ENCODE results near the gene CCDC146.
A peak's percentile ranks its signal among the peaks of the same experiment; 100 is the strongest.
"Not testable (repeated sequence)": the region's sequence is repeated elsewhere in the genome, so short reads cannot be mapped to it uniquely, and the experiment has no call there.

The CCDC146 gene, protein sequence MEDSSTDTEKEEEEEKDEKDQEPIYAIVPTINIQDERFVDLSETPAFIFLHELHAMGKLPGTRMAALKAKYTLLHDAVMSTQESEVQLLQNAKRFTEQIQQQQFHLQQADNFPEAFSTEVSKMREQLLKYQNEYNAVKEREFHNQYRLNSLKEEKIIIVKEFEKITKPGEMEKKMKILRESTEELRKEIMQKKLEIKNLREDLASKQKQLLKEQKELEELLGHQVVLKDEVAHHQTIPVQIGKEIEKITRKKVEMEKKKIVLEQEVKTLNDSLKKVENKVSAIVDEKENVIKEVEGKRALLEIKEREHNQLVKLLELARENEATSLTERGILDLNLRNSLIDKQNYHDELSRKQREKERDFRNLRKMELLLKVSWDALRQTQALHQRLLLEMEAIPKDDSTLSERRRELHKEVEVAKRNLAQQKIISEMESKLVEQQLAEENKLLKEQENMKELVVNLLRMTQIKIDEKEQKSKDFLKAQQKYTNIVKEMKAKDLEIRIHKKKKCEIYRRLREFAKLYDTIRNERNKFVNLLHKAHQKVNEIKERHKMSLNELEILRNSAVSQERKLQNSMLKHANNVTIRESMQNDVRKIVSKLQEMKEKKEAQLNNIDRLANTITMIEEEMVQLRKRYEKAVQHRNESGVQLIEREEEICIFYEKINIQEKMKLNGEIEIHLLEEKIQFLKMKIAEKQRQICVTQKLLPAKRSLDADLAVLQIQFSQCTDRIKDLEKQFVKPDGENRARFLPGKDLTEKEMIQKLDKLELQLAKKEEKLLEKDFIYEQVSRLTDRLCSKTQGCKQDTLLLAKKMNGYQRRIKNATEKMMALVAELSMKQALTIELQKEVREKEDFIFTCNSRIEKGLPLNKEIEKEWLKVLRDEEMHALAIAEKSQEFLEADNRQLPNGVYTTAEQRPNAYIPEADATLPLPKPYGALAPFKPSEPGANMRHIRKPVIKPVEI

DNA sequence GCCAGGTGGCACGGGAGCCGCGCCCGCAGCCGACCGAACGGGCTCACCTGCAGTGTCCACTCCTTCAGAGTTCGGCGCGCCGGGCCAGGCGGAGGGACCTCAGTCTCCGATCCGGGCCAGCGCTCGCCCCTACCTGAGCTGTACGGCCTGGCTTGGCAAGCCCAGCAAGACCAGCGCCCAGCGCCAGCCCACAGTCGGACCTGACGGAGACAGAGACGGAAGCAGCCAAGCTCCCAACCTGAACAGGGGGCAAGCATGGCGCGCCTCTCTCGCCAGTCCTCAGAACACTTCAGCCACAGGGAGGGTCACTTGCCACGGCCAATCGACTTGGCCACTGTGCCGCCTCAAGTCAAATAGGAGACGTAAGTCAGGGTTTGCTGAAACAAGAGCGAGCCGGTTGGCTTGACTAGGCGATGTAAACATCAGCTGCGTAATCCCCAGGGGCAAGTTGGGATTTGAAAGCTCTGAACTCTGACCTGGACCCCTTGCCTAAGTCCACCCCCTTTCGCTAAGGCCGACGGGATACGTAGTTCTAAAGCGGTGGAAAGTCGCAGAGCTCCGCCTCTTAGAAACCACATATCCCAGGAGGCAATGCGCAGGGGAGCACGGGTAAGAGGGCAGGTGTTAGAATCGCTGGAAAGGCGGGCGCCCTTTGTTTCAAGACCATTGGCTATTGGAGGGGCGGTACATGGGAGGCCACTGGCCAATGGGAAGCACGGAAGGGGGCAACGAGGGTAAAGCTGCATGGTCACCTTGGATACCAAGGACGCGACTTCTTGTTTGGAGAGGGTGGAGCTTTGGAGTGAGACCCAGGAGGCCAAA lies at the start of gene CCDC146:
Gene CCDC146, plus strand, starts transcription at position 756 of the 822 bp plus-strand sequence. CDS start 45,054 bp downstream, outside the sequence.
- peak; percentile 87 for DNase-seq (ENCODE audit: low spot score)
- in situ Hi-C loops (cut with MboI; ENCODE audit: low sequenced_read_pairs, unreplicated experiment): loop anchor here (10.0 kb wide), 2 partner anchors 123 to 203 kb away; no protein-coding TSS in a partner anchor

DNA sequence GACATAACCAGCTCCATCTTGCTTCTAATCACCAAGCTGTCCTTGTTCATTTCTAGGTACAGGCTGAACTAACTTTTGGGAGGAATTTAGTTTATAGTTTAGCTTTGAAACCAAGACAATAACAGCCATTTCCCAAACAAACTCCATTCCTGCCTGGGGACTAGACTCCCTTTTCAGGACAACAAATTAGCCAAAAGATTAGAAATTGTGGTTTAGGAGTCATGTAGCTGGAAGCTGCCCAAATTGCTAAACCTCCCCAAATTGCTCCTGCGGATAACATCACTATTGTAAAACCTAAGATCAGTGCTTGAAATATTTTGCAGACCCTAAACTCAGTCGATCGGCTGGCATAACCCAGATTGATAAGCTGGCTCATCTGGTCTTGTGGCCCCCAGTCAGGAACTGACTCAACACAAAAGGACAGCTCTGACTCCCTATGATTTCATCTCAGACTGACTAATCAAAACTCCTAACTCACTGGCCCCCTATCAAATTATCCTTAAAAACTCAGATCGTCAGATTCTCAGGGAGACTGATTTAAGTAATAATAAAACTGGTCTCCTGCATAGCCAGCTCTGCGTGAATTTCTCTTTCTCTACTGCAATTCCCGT lies 47.5 kb upstream of the CCDC146 start:
- DNase-seq (ENCODE audit: low spot score); in situ Hi-C loops (cut with MboI; ENCODE audit: low sequenced_read_pairs, unreplicated experiment): not testable (repeated sequence)

DNA sequence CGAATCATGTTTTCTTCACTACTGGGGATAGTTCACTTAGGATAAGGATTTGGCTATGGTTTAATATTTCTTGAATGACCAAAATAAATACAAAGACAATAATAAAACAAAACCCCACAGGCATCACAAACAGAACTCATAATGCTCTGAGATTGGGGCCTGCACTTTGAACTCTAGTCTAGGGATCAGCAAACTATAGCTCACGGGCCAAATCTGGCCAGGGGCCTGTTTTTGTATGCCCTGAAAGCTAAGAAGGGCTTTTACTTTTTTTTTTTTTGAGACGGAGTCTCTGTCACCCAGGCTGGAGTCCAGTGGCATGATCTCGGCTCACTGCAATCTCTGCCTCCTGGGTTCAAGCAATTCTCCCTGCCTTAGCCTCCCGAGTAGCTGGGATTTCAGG lies 45.4 kb upstream of the CCDC146 start:
- DNase-seq (ENCODE audit: low spot score); in situ Hi-C loops (cut with MboI; ENCODE audit: low sequenced_read_pairs, unreplicated experiment): not testable (repeated sequence)

DNA sequence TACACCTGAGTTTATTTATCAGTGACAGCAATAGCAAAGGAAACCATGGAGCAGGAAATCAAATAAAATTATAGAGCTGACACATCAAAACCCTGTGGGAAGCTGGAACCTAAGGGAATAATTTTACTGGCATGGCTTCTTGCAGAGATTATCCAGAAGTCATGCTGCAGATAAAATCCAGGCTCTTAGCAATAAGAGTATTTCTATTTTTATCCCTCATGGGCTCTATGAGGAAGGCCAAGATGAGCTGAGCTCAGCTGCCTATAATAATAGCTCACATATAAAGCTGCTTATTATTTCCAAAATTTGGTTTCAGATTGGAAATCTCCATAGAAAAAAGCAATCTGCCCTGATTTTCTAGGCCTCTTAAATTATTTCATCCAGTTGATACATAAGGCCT lies 43.3 kb upstream of the CCDC146 start:
- in situ Hi-C loops (cut with MboI; ENCODE audit: low sequenced_read_pairs, unreplicated experiment): not testable (repeated sequence)

DNA sequence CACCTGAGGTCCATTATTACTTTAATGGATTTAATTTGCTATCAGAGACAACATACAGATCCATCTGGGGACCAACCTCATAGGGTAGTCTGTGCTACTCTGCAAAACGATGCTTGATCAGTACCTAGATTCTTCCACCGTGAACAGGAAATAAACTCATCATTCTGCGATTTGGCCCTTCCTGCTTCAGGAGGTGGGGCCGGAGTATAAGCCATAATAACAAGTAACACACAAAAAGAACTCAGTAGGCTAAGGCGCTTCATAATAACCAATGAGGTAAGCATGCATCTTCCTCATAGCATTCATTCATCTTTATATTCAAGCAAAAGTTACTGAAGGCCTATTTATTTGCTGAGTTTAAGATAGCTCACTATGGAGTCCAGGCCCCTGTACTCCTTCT lies 42.8 kb upstream of the CCDC146 start:
- in situ Hi-C loops (cut with MboI; ENCODE audit: low sequenced_read_pairs, unreplicated experiment); DNase-seq (ENCODE audit: low spot score): not testable (repeated sequence)

More for the DNA sequence above, 43.3 kb upstream of the CCDC146 start:
- not testable (repeated sequence) for DNase-seq (ENCODE audit: low spot score)

DNA sequence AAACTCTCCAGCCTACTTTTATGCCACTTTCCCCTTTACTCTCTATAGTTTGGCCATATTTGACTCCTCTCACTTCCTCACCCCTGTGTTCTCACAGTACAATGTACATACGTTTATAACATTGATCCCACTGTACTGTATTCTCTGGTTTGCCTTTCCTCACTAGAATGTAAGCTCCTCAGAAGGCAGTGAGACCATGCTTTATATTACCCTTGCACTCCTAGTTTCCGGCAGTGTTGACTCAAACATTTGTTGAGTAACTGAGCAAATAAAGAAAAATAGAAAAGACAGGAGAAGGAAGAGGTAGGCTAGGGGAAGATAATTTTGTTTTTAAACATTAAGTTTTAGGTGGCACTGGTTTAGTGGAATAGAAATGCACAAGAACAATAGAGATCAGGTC lies 42.2 kb upstream of the CCDC146 start:
- in situ Hi-C loops (cut with MboI; ENCODE audit: low sequenced_read_pairs, unreplicated experiment); DNase-seq (ENCODE audit: low spot score): not testable (repeated sequence)

DNA sequence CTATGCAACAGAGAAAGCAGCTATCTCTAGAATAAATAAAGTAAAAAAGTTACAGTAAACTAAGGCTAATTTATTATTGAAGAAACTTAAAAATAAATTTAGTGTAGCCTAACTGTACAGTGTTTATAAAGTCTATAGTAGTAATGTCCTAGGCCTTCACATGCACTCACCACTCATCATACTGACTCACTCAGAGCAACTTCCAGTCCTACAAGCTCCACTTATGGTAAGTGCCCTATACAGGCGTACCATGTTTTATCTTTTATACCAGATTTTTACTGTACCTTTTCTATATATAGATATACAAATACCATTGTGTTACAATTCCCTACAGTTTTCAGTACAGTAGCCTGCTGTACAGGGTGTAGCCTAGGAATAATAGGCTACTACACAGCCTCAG lies 40.2 kb upstream of the CCDC146 start:
- DNase-seq (ENCODE audit: low spot score); in situ Hi-C loops (cut with MboI; ENCODE audit: low sequenced_read_pairs, unreplicated experiment): not testable (repeated sequence)

DNA sequence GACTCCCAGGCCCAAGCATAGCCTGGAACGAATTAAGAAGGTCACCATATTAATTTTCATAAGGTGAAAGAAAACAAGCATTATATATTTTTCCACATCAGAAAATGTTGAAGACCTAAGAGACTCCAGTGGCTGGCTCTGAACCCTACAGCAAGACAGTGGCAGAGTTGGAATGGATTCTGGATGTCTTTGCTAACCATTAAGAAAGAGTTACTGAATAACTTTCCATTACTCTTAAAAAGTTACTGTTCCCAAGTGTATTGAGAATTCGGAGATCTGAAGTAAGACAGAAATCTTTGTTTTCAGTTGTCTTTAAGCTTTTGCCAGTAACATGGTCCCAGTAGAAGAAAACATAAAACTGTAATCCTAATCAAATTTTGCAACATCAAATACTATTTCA lies 30.1 kb upstream of the CCDC146 start:
- in situ Hi-C loops (cut with MboI; ENCODE audit: low sequenced_read_pairs, unreplicated experiment); DNase-seq (ENCODE audit: low spot score): not testable (repeated sequence)

DNA sequence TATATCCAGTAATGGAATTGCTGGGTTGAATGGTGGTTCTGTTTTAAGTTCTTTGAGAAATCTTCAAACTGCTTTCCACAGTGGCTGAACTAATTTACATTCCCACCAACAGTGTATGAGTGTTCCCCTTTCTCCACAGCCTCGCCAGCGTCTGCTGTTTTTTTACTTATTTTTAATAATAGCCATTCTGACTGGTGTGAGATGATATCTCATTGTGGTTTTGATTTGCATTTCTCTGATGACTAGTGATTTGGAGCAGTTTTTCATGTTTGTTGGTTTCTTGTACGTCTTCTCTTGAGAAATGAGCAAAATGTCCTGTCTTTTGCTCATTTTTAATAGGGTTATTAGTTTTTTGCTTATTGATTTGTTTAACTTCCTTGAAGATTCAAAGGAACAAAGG lies 21.9 kb upstream of the CCDC146 start:
- in situ Hi-C loops (cut with MboI; ENCODE audit: low sequenced_read_pairs, unreplicated experiment); DNase-seq (ENCODE audit: low spot score): not testable (repeated sequence)

DNA sequence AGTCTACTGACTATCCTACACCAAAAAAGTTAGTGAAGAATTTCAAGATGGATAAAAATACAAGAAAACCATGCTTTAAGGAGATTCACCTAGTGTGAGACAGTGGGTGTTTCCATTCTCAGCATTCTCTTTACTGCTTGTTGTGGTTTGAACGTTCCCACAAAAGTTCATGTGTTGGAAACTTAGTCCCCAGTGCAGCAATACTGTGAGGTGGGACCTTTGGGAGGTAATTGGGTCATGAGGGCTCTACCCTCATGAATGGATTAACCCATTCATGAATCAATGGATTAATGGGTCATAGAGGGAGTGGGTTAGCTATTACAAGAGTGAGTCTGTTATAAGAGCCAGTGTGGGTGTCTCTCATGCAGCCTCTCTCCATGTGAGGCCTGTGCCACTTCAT lies 21.2 kb upstream of the CCDC146 start:
- in situ Hi-C loops (cut with MboI; ENCODE audit: low sequenced_read_pairs, unreplicated experiment); DNase-seq (ENCODE audit: low spot score): not testable (repeated sequence)

DNA sequence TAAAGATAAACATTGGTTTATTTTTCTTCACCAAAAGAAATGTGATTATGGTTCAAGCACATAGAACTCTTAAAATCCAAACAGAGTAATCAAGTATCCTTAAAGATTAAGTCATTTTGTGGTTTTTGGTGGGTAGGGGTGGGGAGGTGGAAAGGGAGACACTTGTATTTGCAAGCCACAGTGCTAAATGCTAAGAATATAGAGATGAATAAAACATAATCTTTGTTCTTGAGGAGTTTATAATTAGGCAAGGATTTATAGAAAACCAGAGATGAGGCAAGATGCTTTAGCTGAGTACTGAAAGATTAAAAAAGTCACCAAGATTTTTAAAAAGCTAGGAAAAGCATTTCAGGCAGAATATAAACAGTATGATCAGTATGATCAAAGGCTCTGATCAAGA lies 19.7 kb upstream of the CCDC146 start:
- DNase-seq (ENCODE audit: low spot score); in situ Hi-C loops (cut with MboI; ENCODE audit: low sequenced_read_pairs, unreplicated experiment): not testable (repeated sequence)

DNA sequence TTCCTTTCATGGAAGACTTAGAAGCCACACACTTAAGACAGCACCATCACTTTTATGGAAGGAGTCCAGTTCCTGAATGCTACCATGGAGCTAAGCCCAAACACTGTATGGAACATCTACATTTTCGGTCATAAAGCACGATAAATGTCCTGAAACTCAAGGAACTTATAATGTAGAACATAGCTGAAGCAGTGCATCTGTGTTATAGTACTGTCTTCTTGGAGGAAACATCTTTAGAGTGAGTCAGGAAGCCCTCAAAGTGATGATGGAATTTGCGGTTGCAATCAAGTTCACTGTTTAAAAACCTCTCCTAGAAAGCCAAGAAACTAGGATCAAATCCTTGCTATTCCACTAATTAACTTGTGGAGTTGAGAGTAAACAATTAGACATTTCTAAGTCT lies 16.5 kb upstream of the CCDC146 start:
- in situ Hi-C loops (cut with MboI; ENCODE audit: low sequenced_read_pairs, unreplicated experiment); DNase-seq (ENCODE audit: low spot score): not testable (repeated sequence)

DNA sequence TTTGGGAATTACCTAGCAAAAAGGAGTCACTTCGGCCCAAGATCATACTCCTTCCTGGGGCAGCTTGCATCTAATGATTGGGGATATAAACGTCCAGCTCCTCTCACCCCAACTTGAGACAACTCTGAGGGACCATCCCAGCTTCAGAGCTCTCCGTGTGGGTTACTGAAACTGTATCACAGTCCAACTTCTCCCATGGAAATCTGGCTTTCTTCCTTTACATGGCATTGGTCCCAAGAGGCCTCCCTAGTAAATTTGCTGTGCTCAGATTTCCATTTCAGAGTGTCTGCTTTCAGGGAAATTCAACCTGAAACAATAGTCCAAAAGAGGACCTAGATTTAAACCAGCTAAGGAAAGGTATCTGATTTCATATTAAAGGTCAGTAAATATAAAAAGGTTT lies 14.8 kb upstream of the CCDC146 start:
- in situ Hi-C loops (cut with MboI; ENCODE audit: low sequenced_read_pairs, unreplicated experiment); DNase-seq (ENCODE audit: low spot score): not testable (repeated sequence)

DNA sequence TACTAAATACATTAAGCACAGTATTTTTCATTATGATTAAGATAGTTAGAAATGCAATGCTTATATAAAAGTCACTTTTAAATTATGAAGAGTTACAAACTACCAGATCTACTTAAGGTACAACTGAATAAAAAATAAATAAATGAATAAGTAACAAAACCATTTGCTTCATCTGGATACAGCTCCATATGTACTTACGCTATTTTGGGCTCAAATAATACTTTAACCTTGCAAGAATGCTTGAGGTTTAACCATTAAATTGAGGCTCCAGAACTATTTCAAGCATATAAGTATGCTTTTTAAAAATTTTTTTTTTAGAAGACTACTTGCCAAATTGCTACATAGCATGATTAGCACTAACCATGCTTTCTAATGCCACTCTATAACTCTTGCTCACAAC lies 14.1 kb upstream of the CCDC146 start:
- in situ Hi-C loops (cut with MboI; ENCODE audit: low sequenced_read_pairs, unreplicated experiment); DNase-seq (ENCODE audit: low spot score): not testable (repeated sequence)

DNA sequence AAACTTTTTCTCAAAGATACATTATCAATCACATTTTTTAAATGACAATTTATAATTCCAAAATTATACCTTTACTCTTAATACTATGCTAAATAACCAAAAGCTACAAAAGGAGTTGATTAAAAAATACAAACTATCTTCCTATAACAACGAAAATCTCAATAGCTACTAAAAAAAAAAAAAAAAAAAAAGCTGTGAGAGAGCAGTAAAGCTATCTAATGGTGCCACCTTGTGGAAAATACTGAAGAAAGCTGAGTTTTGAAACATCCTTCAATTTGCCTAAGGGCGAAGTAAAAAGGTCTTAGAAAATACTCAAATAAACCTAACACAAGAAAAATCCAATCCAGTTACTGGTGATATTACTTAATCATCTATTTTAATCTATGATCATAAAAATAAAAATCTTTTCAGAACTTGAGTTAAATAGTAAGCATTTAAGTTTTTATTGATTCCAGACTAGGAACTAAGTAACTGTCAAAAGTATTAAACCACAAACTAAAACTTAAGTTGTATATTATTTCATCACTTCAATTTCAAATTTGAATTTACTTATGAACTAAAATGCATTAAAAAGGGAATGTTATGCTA lies 9.6 kb upstream of the CCDC146 start:
- in situ Hi-C loops (cut with MboI; ENCODE audit: low sequenced_read_pairs, unreplicated experiment); DNase-seq (ENCODE audit: low spot score): not testable (repeated sequence)

DNA sequence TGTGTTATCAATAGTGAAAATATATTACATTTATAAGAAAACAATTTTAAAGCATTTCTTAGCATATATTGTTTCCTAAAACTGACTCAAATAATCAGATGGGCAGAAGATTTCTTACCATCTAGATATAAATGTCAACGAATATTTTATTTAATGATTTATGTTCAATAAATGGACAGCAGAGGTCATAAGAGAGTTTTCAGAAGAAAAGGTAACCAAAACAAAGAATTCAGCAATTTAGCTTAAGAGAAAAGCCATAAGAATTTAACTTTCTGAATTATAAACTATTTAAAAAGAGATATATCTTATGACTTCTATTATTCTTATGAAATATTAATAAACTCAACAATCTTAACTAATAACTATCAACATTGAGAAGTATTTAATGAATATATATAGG lies 3.1 kb downstream of the CCDC146 start:
- in situ Hi-C loops (cut with MboI; ENCODE audit: low sequenced_read_pairs, unreplicated experiment): loop anchor here (10.0 kb wide), 2 partner anchors 119 to 199 kb away; no protein-coding TSS in a partner anchor
- DNase-seq (ENCODE audit: low spot score): not testable (repeated sequence)

DNA sequence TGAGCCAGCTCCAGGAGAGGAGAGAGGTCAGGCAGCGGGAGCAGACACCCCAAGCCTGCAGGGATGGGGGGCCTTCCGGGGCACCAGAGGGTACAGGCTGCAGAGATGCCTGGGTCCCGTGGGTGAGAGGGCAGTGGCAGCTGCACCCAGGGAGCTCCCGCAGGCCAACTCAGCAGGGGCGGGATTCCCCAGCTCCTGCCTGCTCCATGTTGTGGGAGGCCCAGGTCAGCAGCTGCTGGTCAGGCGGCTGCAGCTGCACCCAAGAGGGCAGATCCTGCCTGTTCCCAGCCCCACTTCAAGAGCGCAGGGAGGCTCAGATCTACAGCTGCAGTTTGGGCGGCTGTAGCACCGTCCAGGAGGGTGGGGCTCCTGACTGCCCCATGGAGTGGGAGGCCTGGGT lies 4.6 kb downstream of the CCDC146 start:
- in situ Hi-C loops (cut with MboI; ENCODE audit: low sequenced_read_pairs, unreplicated experiment): loop anchor here (10.0 kb wide), 2 partner anchors 118 to 198 kb away; no protein-coding TSS in a partner anchor
- DNase-seq (ENCODE audit: low spot score): not testable (repeated sequence)

Data from GM13976 (cell line).